ENCODE data around the gene VWA3B.

GRCh38 chr2:98311771-98312545 lies 225.0 kb downstream of the VWA3B start:
- TF ChIP-seq POLR2A (IDR thresholded peaks at IDR 0.05; ENCODE audit: low read depth, low read length) (no peak), RFX5 (IDR thresholded peaks at IDR 0.05; ENCODE audit: low read depth, low read length) (no peak), CEBPB (IDR thresholded peaks at IDR 0.05; ENCODE audit: low read depth, low read length) (no peak), MAZ (IDR thresholded peaks at IDR 0.05; ENCODE audit: borderline replicate concordance, low read depth, low read length) (no peak), SMC3 (IDR thresholded peaks at IDR 0.05; ENCODE audit: low read depth, low read length) (no peak), NFE2L2 (IDR thresholded peaks at IDR 0.05; ENCODE audit: low read depth, low read length) (no peak), MXI1 (IDR thresholded peaks at IDR 0.05; ENCODE audit: borderline replicate concordance, low read depth, low read length) (no peak), BHLHE40 (IDR thresholded peaks at IDR 0.05; ENCODE audit: low read depth, low read length) (no peak)
- TF ChIP-seq, protein P1, sequence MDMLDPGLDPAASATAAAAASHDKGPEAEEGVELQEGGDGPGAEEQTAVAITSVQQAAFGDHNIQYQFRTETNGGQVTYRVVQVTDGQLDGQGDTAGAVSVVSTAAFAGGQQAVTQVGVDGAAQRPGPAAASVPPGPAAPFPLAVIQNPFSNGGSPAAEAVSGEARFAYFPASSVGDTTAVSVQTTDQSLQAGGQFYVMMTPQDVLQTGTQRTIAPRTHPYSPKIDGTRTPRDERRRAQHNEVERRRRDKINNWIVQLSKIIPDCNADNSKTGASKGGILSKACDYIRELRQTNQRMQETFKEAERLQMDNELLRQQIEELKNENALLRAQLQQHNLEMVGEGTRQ (IDR thresholded peaks at IDR 0.05; ENCODE audit: low read depth, low read length): no peak
- TF ChIP-seq, protein P2, sequence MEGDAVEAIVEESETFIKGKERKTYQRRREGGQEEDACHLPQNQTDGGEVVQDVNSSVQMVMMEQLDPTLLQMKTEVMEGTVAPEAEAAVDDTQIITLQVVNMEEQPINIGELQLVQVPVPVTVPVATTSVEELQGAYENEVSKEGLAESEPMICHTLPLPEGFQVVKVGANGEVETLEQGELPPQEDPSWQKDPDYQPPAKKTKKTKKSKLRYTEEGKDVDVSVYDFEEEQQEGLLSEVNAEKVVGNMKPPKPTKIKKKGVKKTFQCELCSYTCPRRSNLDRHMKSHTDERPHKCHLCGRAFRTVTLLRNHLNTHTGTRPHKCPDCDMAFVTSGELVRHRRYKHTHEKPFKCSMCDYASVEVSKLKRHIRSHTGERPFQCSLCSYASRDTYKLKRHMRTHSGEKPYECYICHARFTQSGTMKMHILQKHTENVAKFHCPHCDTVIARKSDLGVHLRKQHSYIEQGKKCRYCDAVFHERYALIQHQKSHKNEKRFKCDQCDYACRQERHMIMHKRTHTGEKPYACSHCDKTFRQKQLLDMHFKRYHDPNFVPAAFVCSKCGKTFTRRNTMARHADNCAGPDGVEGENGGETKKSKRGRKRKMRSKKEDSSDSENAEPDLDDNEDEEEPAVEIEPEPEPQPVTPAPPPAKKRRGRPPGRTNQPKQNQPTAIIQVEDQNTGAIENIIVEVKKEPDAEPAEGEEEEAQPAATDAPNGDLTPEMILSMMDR (conservative IDR thresholded peaks at IDR 0.05; ENCODE audit: low read depth, low read length): no peak

All from IMR-90 (cell line).